ENCODE measurements around the gene HOXB8. TPM values are rescaled to one million over a fixed set of nuclear protein-coding genes. Genes with fewer than 3 reads are reported as not detected.

The HOXB8 gene
- total RNA-seq, 2 donors from 2014 or later, result not detected

- H3K4me1 Mint-ChIP-seq (ENCODE audit: low read depth), result peaks cover 24% of the 10 kb centered on the region
- DNase-seq (no peak), ATAC-seq (replicated peaks in 1 of 2) (no peak)
- no peaks in the 10 kb centered on the region for H3K36me3 Mint-ChIP-seq (ENCODE audit: insufficient read depth in 2 of 2)
- peak overlapping the region; percentile 29 to 46 for H3K4me3 Mint-ChIP-seq
- no peak overlapping the region for H3K27ac Mint-ChIP-seq
- no peaks in the 10 kb centered on the region for H3K9me3 Mint-ChIP-seq
- peaks cover 98% of the 10 kb centered on the region for H3K27me3 Mint-ChIP-seq (ENCODE audit: low read depth)
These were observed 17.6 kb upstream of the HOXB8 start for GRCh38 chr17:48632579-48633265.

- Mint-ChIP-seq H3K27me3 (ENCODE audit: low read depth) (peaks cover 98% of the 10 kb centered on the region), H3K9me3 (no peaks in the 10 kb centered on the region), H3K27ac (no peak overlapping the region), H3K36me3 (ENCODE audit: insufficient read depth in 2 of 2) (no peaks in the 10 kb centered on the region), H3K4me3 (peak overlapping the region in 1 of 2 donors; percentile 10), H3K4me1 (ENCODE audit: low read depth) (peaks cover 25% of the 10 kb centered on the region)
- ATAC-seq (replicated peaks in 1 of 2) (no peak), DNase-seq (no peak)
These were observed 16.8 kb upstream of the HOXB8 start for GRCh38 chr17:48631693-48632578.

- peaks cover 98% of the 10 kb centered on the region for H3K27me3 Mint-ChIP-seq (ENCODE audit: low read depth)
- H3K4me1 Mint-ChIP-seq (ENCODE audit: low read depth), result peaks cover 21% of the 10 kb centered on the region
- no peaks in the 10 kb centered on the region for H3K9me3 Mint-ChIP-seq
- H3K36me3 Mint-ChIP-seq (ENCODE audit: insufficient read depth in 2 of 2), result peaks cover 1 to 4% of the 10 kb centered on the region in 2 donors
- ATAC-seq (replicated peaks in 1 of 2) (no peak), DNase-seq (no peak)
- H3K27ac Mint-ChIP-seq, result no peak overlapping the region
- H3K4me3 Mint-ChIP-seq, result no peak overlapping the region
These were observed 16.0 kb upstream of the HOXB8 start for GRCh38 chr17:48630925-48631692.

- no peak overlapping the region for H3K27ac Mint-ChIP-seq
- peaks cover 19% of the 10 kb centered on the region for H3K4me1 Mint-ChIP-seq (ENCODE audit: low read depth)
- DNase-seq (no peak), ATAC-seq (replicated peaks in 1 of 2) (no peak)
- peaks cover 3 to 6% of the 10 kb centered on the region in 2 donors for H3K36me3 Mint-ChIP-seq (ENCODE audit: insufficient read depth in 2 of 2)
- peaks cover 98% of the 10 kb centered on the region for H3K27me3 Mint-ChIP-seq (ENCODE audit: low read depth)
- no peak overlapping the region for H3K4me3 Mint-ChIP-seq
- no peaks in the 10 kb centered on the region for H3K9me3 Mint-ChIP-seq
These were observed 15.2 kb upstream of the HOXB8 start for GRCh38 chr17:48630009-48630924.

- no peak for ATAC-seq (replicated peaks in 1 of 2)
These were observed 14.3 kb upstream of the HOXB8 start for GRCh38 chr17:48629411-48629759.

GRCh38 chr17:48628649-48629410, 13.7 kb upstream of the HOXB8 start:
- ATAC-seq (replicated peaks in 1 of 2) (no peak), DNase-seq (no peak)
- H3K4me3 Mint-ChIP-seq, result no peak overlapping the region
- peaks cover 3 to 6% of the 10 kb centered on the region in 2 donors for H3K36me3 Mint-ChIP-seq (ENCODE audit: insufficient read depth in 2 of 2)
- peaks cover 92% of the 10 kb centered on the region for H3K27me3 Mint-ChIP-seq (ENCODE audit: low read depth)
- H3K27ac Mint-ChIP-seq, result no peak overlapping the region
- H3K9me3 Mint-ChIP-seq, result no peaks in the 10 kb centered on the region
- peaks cover 15% of the 10 kb centered on the region for H3K4me1 Mint-ChIP-seq (ENCODE audit: low read depth)

More at GRCh38 chr17:48629411-48629759, 14.3 kb upstream of the HOXB8 start:
- DNase-seq, result no peak
- Mint-ChIP-seq H3K36me3 (ENCODE audit: insufficient read depth in 2 of 2) (peaks cover 3 to 6% of the 10 kb centered on the region in 2 donors), H3K27ac (no peak overlapping the region), H3K9me3 (no peaks in the 10 kb centered on the region), H3K27me3 (ENCODE audit: low read depth) (peaks cover 92% of the 10 kb centered on the region), H3K4me3 (no peak overlapping the region), H3K4me1 (ENCODE audit: low read depth) (peaks cover 15% of the 10 kb centered on the region)

- Mint-ChIP-seq H3K4me3 (peak overlapping the region; percentile 29 to 97), H3K27me3 (ENCODE audit: low read depth) (peaks cover 95% of the 10 kb centered on the region), H3K36me3 (ENCODE audit: insufficient read depth in 2 of 2) (peaks cover 3 to 6% of the 10 kb centered on the region in 2 donors), H3K27ac (no peak overlapping the region), H3K4me1 (ENCODE audit: low read depth) (peaks cover 14% of the 10 kb centered on the region), H3K9me3 (no peaks in the 10 kb centered on the region)
- DNase-seq (no peak), ATAC-seq (replicated peaks in 1 of 2) (no peak)
These were observed 12.8 kb upstream of the HOXB8 start for GRCh38 chr17:48627623-48628521.

GRCh38 chr17:48627118-48627597, 12.1 kb upstream of the HOXB8 start:
- DNase-seq (no peak), ATAC-seq (replicated peaks in 1 of 2) (no peak)
- Mint-ChIP-seq H3K36me3 (ENCODE audit: insufficient read depth in 2 of 2) (peaks cover 3 to 6% of the 10 kb centered on the region in 2 donors), H3K27ac (no peak overlapping the region), H3K4me3 (peak overlapping the region; percentile 95 to 97), H3K9me3 (no peaks in the 10 kb centered on the region), H3K4me1 (ENCODE audit: low read depth) (peaks cover 7% of the 10 kb centered on the region), H3K27me3 (ENCODE audit: low read depth) (peaks cover 95% of the 10 kb centered on the region)

- DNase-seq (peak; percentile 78 to 79), ATAC-seq (replicated peaks in 1 of 2) (peak; percentile 81 to 83)
- Mint-ChIP-seq H3K4me3 (peak within 1 kb of the TSS; percentile 95 to 97), H3K4me1 (ENCODE audit: low read depth) (peaks cover 6% of the 10 kb centered on the region), H3K27ac (peak within 1 kb of the TSS; percentile 69), H3K9me3 (no peaks in the 10 kb centered on the region), H3K36me3 (ENCODE audit: insufficient read depth in 2 of 2) (peaks cover 3 to 6% of the 10 kb centered on the region in 2 donors), H3K27me3 (ENCODE audit: low read depth) (peaks cover 95% of the 10 kb centered on the region)
These were observed 11.4 kb upstream of the HOXB8 start, which contains the start of gene HOXB9 for GRCh38 chr17:48626245-48627117. Gene HOXB9, minus strand, starts transcription at chr17:48626358. Its CDS starts 89 bp downstream, at chr17:48626269.
